Smooth muscle cell (in vitro differentiated cells): ENCODE results near the gene CACNA1I. TPM values are rescaled to one million over a fixed set of nuclear protein-coding genes. Genes with fewer than 3 reads are reported as not detected.

Experiments used
- DNase-seq: peaks from one replicate; lab custom pipeline; 2025; ENCODE audit not compliant: unreplicated experiment; lab: John Stamatoyannopoulos, UW
- H2AFZ ChIP-seq: fragments of 200-600 bp; sonication (generic); 2 replicates; pipeline ENCODE4 v1.6.0; 2016; ENCODE audit warnings: antibody characterized with exemption, low read depth, mild to moderate bottlenecking
- H3F3A ChIP-seq: fragments of 200-600 bp; sonication (generic); 2 replicates; pipeline ENCODE4 v1.6.0; 2017; ENCODE audit warnings: antibody characterized with exemption, low read depth
- H3K27ac ChIP-seq: fragments of 200-600 bp; sonication (generic); 2 replicates; pipeline ENCODE4 v1.5.1; 2016; ENCODE audit warnings: low read depth, mild to moderate bottlenecking
- H3K27me3 ChIP-seq: fragments of 200-600 bp; sonication (generic); 2 replicates; pipeline ENCODE4 v1.6.1; 2016; ENCODE audit warnings: low read depth, mild to moderate bottlenecking
- H3K36me3 ChIP-seq: fragments of 200-600 bp; sonication (generic); 2 replicates; pipeline ENCODE4 v1.5.1; 2016; ENCODE audit warnings: low read depth
- H3K4me1 ChIP-seq: fragments of 200-600 bp; sonication (generic); 2 replicates; pipeline ENCODE4 v1.5.1; 2016; ENCODE audit warnings: low read depth
- H3K4me2 ChIP-seq: fragments of 200-600 bp; sonication (generic); 2 replicates; pipeline ENCODE4 v1.6.0; 2016; ENCODE audit warnings: mild to moderate bottlenecking
- H3K4me3 ChIP-seq: fragments of 200-600 bp; sonication (generic); 2 replicates; pipeline ENCODE4 v1.5.1; 2016; ENCODE audit warnings: mild to moderate bottlenecking
- H3K79me2 ChIP-seq: fragments of 200-600 bp; sonication (generic); 2 replicates; pipeline ENCODE4 v1.6.0; 2016; ENCODE audit warnings: low read depth, mild to moderate bottlenecking
- H3K9ac ChIP-seq: fragments of 200-600 bp; sonication (generic); 2 replicates; pipeline ENCODE4 v1.6.0; 2016; ENCODE audit warnings: low read depth
- H3K9me3 ChIP-seq: fragments of 200-600 bp; sonication (generic); replicated peaks from 2 replicates; pipeline ENCODE4 v1.5.1; 2016; ENCODE audit warnings: low read depth
- H4K20me1 ChIP-seq: fragments of 200-600 bp; sonication (generic); 2 replicates; pipeline ENCODE4 v1.6.0; 2016; ENCODE audit warnings: low read depth
- WGBS: methylation state at CpG from one replicate; pipeline ENCODE4 v1.1.7; 2016; ENCODE audit warnings: low lambda C conversion rate; 5-methylcytosine and 5-hydroxymethylcytosine counted together
- polyA plus RNA-seq: library from polyadenylated mRNA; unstranded; fragments of >200 nt; fragmentation: Nextera tagmentation; extraction: Ambion mirVana; gene quantifications from 2 replicates; pipeline ENCODE4 v1.2.1, GENCODE V29; 2016
- total RNA-seq: library from RNA; depleted of rRNA; stranded (reverse); fragments of >200 nt; gene quantifications from 2 replicates; pipeline ENCODE4 v1.2.3, GENCODE V29; 2014
- TF ChIP-seq, protein P1 (sequence below): fragments of 200-600 bp; sonication (generic); IDR thresholded peaks from 2 replicates; pipeline ENCODE4 v1.5.1; 2017; ENCODE audit warnings: borderline replicate concordance, mild to moderate bottlenecking, antibody characterized with exemption; ENCODE audit not compliant: insufficient read depth, poor library complexity, severe bottlenecking

Gene CACNA1I
- total and polyA plus RNA-seq, 2 experiments from 2014 or later: not detected

GRCh38 chr22:39684702-39685281, 114.2 kb downstream of the CACNA1I start:
- H3K9me3 ChIP-seq: no peaks in the 10 kb centered on the region
- no peak overlapping the region for H3K27ac ChIP-seq
- no peaks in the 10 kb centered on the region for H3K79me2 ChIP-seq
- no peak overlapping the region for H3K9ac ChIP-seq
- H3K36me3 ChIP-seq: no peaks in the 10 kb centered on the region
- 68% methylated on average over 10 of the region's 12 CpGs for WGBS
- no peak overlapping the region for H3K4me2 ChIP-seq
- TF ChIP-seq, protein P1, sequence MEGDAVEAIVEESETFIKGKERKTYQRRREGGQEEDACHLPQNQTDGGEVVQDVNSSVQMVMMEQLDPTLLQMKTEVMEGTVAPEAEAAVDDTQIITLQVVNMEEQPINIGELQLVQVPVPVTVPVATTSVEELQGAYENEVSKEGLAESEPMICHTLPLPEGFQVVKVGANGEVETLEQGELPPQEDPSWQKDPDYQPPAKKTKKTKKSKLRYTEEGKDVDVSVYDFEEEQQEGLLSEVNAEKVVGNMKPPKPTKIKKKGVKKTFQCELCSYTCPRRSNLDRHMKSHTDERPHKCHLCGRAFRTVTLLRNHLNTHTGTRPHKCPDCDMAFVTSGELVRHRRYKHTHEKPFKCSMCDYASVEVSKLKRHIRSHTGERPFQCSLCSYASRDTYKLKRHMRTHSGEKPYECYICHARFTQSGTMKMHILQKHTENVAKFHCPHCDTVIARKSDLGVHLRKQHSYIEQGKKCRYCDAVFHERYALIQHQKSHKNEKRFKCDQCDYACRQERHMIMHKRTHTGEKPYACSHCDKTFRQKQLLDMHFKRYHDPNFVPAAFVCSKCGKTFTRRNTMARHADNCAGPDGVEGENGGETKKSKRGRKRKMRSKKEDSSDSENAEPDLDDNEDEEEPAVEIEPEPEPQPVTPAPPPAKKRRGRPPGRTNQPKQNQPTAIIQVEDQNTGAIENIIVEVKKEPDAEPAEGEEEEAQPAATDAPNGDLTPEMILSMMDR: no peak
- no peak for DNase-seq
- no peaks in the 10 kb centered on the region for H3K4me1 ChIP-seq
- H3F3A ChIP-seq: no peaks in the 10 kb centered on the region
- H3K4me3 ChIP-seq: no peak overlapping the region
- H3K27me3 ChIP-seq: no peaks in the 10 kb centered on the region
- no peaks in the 10 kb centered on the region for H4K20me1 ChIP-seq
- no peak overlapping the region for H2AFZ ChIP-seq

GRCh38 chr22:39685336-39686177, 115.0 kb downstream of the CACNA1I start:
- Histone ChIP-seq H3K9me3 (no peaks in the 10 kb centered on the region), H3K27me3 (no peaks in the 10 kb centered on the region), H3K4me1 (peaks cover 4% of the 10 kb centered on the region), H3F3A (no peaks in the 10 kb centered on the region), H3K4me2 (no peak overlapping the region), H3K4me3 (no peak overlapping the region), H3K9ac (no peak overlapping the region), H4K20me1 (no peaks in the 10 kb centered on the region), H3K79me2 (no peaks in the 10 kb centered on the region), H3K36me3 (no peaks in the 10 kb centered on the region), H3K27ac (no peak overlapping the region), H2AFZ (no peak overlapping the region)
- DNase-seq: no peak
- WGBS: 85% methylated on average over 15 of the region's 77 CpGs
- TF ChIP-seq, protein P1: no peak

DNA sequence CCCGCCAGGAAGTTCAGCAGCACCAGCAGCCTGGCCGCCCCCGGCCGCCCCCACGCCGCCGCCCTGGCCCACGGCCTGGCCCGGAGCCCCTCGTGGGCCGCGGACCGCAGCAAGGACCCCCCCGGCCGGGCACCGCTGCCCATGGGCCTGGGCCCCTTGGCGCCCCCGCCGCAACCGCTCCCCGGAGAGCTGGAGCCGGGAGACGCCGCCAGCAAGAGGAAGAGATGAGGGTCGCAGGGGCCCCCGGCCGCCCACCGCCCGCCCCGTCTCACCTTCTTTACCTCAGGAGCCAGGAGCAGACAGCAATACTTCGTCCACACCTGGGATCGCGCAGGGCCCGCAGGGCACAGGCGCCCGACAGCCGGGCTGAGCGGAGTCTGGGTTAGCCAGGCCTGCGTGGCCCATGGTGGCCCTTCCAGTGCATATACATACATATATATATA, 115.6 kb downstream of the CACNA1I start:
- Histone ChIP-seq H3K27me3 (no peaks in the 10 kb centered on the region), H3K9me3 (no peaks in the 10 kb centered on the region), H3K4me3 (no peak overlapping the region), H2AFZ (no peak overlapping the region), H3K36me3 (no peaks in the 10 kb centered on the region), H3K4me1 (peaks cover 6% of the 10 kb centered on the region), H3K9ac (no peak overlapping the region), H3F3A (no peaks in the 10 kb centered on the region), H3K27ac (no peak overlapping the region), H4K20me1 (no peaks in the 10 kb centered on the region), H3K4me2 (no peak overlapping the region), H3K79me2 (no peaks in the 10 kb centered on the region)
- 88% methylated on average over 24 of the region's 39 CpGs for WGBS
- TF ChIP-seq, protein P1: no peak
- no peak for DNase-seq
